Stimulated activated effector memory CD8-positive, alpha-beta T cell treated with anti-CD3 and anti-CD28 coated beads, Interleukin-12 subunit alpha, Interleukin-12 subunit beta, amount 100 ng/mL, for 72 hours (primary cell): ENCODE measurements around the gene KCNIP3.
"Not testable (repeated sequence)": the region's sequence is repeated elsewhere in the genome, so short reads cannot be mapped to it uniquely, and the experiment has no call there.

Experiments used
- ATAC-seq: fragments of 150-1000 bp; cut with Tn5 transposase; 2 replicates; pipeline ENCODE4 v1.10.0; 2021
- DNase-seq, 2 donors: peaks; one replicate each; pipeline ENCODE4 v3.0.0; 2021 to 2022; ENCODE audit warnings: low spot score in 2 of 2
- H3K27ac Mint-ChIP-seq: one replicate; pipeline ENCODE4 v1.8.0; 2022; ENCODE audit warnings: mild to moderate bottlenecking, mixed read lengths
- H3K36me3 Mint-ChIP-seq: one replicate; pipeline ENCODE4 v1.8.0; 2022; ENCODE audit warnings: mild to moderate bottlenecking, mixed read lengths
- H3K4me1 Mint-ChIP-seq: one replicate; pipeline ENCODE4 v1.8.0; 2022; ENCODE audit warnings: mixed read lengths
- H3K4me3 Mint-ChIP-seq: one replicate; pipeline ENCODE4 v1.8.0; 2022; ENCODE audit warnings: mild to moderate bottlenecking, mixed read lengths
- H3K9me3 Mint-ChIP-seq: one replicate; pipeline ENCODE4 v1.8.0; 2022; ENCODE audit warnings: mixed read lengths

Gene KCNIP3

GRCh38 chr2:95359031-95359430, 61.9 kb downstream of the KCNIP3 start:
- Mint-ChIP-seq H3K9me3 (no peaks in the 10 kb centered on the region), H3K27ac (no peak overlapping the region), H3K4me3 (no peak overlapping the region), H3K4me1 (no peaks in the 10 kb centered on the region), H3K36me3 (no peaks in the 10 kb centered on the region)
- DNase-seq (no peak), ATAC-seq (no peak)

GRCh38 chr2:95359501-95359930, 62.4 kb downstream of the KCNIP3 start:
- Mint-ChIP-seq H3K27ac (no peak overlapping the region), H3K4me3 (no peak overlapping the region), H3K4me1 (no peaks in the 10 kb centered on the region), H3K36me3 (no peaks in the 10 kb centered on the region), H3K9me3 (no peaks in the 10 kb centered on the region)
- ATAC-seq (no peak), DNase-seq (no peak)

GRCh38 chr2:95361216-95361980, 64.3 kb downstream of the KCNIP3 start:
- DNase-seq (no peak), ATAC-seq (no peak)
- Mint-ChIP-seq H3K4me1 (no peaks in the 10 kb centered on the region), H3K27ac (no peak overlapping the region), H3K4me3 (no peak overlapping the region), H3K9me3 (no peaks in the 10 kb centered on the region), H3K36me3 (no peaks in the 10 kb centered on the region)

GRCh38 chr2:95362486-95362885, 65.3 kb downstream of the KCNIP3 start:
- no peak for DNase-seq
- no peak overlapping the region for H3K27ac Mint-ChIP-seq
- no peak for ATAC-seq
- H3K36me3 Mint-ChIP-seq: no peaks in the 10 kb centered on the region
- no peaks in the 10 kb centered on the region for H3K4me1 Mint-ChIP-seq
- H3K4me3 Mint-ChIP-seq: no peak overlapping the region
- no peaks in the 10 kb centered on the region for H3K9me3 Mint-ChIP-seq

- Mint-ChIP-seq H3K27ac (no peak overlapping the region), H3K9me3 (peaks cover 3% of the 10 kb centered on the region), H3K4me3 (no peak overlapping the region), H3K36me3 (no peaks in the 10 kb centered on the region), H3K4me1 (no peaks in the 10 kb centered on the region)
- no peak for DNase-seq
- ATAC-seq: no peak
These were observed 69.4 kb downstream of the KCNIP3 start for GRCh38 chr2:95366514-95366913.

GRCh38 chr2:95372216-95372829, 75.2 kb downstream of the KCNIP3 start:
- Mint-ChIP-seq H3K4me1 (no peaks in the 10 kb centered on the region), H3K4me3 (no peak overlapping the region), H3K36me3 (no peaks in the 10 kb centered on the region), H3K9me3 (peaks cover 3% of the 10 kb centered on the region), H3K27ac (no peak overlapping the region)
- ATAC-seq: no peak
- no peak for DNase-seq

- H3K9me3 Mint-ChIP-seq: peaks cover 3% of the 10 kb centered on the region
- DNase-seq (no peak), ATAC-seq (no peak)
- no peaks in the 10 kb centered on the region for H3K4me1 Mint-ChIP-seq
- no peak overlapping the region for H3K27ac Mint-ChIP-seq
- H3K4me3 Mint-ChIP-seq: no peak overlapping the region
- H3K36me3 Mint-ChIP-seq: no peaks in the 10 kb centered on the region
These were observed 75.7 kb downstream of the KCNIP3 start for GRCh38 chr2:95372845-95373244.

GRCh38 chr2:95374029-95374428, 76.9 kb downstream of the KCNIP3 start:
- ATAC-seq (no peak), DNase-seq (no peak)
- no peaks in the 10 kb centered on the region for H3K4me1 Mint-ChIP-seq
- no peaks in the 10 kb centered on the region for H3K36me3 Mint-ChIP-seq
- H3K9me3 Mint-ChIP-seq: peaks cover 3% of the 10 kb centered on the region
- no peak overlapping the region for H3K4me3 Mint-ChIP-seq
- H3K27ac Mint-ChIP-seq: no peak overlapping the region

GRCh38 chr2:95374451-95374920, 77.3 kb downstream of the KCNIP3 start:
- H3K36me3 Mint-ChIP-seq: no peaks in the 10 kb centered on the region
- no peak for ATAC-seq
- H3K9me3 Mint-ChIP-seq: peaks cover 3% of the 10 kb centered on the region
- peaks cover 2% of the 10 kb centered on the region for H3K4me1 Mint-ChIP-seq
- H3K4me3 Mint-ChIP-seq: no peak overlapping the region
- no peak overlapping the region for H3K27ac Mint-ChIP-seq
- no peak for DNase-seq

- no peak overlapping the region for H3K4me3 Mint-ChIP-seq
- DNase-seq (no peak), ATAC-seq (no peak)
- peaks cover 7% of the 10 kb centered on the region for H3K4me1 Mint-ChIP-seq
- H3K27ac Mint-ChIP-seq: no peak overlapping the region
- no peaks in the 10 kb centered on the region for H3K36me3 Mint-ChIP-seq
- peaks cover 3% of the 10 kb centered on the region for H3K9me3 Mint-ChIP-seq
These were observed 77.8 kb downstream of the KCNIP3 start for GRCh38 chr2:95374921-95375471.

GRCh38 chr2:95375532-95376150, 78.5 kb downstream of the KCNIP3 start:
- DNase-seq (no peak), ATAC-seq (no peak)
- peaks cover 3% of the 10 kb centered on the region for H3K9me3 Mint-ChIP-seq
- H3K36me3 Mint-ChIP-seq: no peaks in the 10 kb centered on the region
- H3K4me3 Mint-ChIP-seq: no peak overlapping the region
- H3K4me1 Mint-ChIP-seq: peaks cover 10% of the 10 kb centered on the region
- no peak overlapping the region for H3K27ac Mint-ChIP-seq

- no peak for DNase-seq
- H3K4me1 Mint-ChIP-seq: peaks cover 10% of the 10 kb centered on the region
- H3K9me3 Mint-ChIP-seq: no peaks in the 10 kb centered on the region
- no peak overlapping the region for H3K27ac Mint-ChIP-seq
- H3K36me3 Mint-ChIP-seq: no peaks in the 10 kb centered on the region
- ATAC-seq: no peak
- no peak overlapping the region for H3K4me3 Mint-ChIP-seq
These were observed 79.4 kb downstream of the KCNIP3 start for GRCh38 chr2:95376311-95377215.

GRCh38 chr2:95377216-95378123, 80.3 kb downstream of the KCNIP3 start:
- Mint-ChIP-seq H3K4me1 (peaks cover 10% of the 10 kb centered on the region), H3K36me3 (no peaks in the 10 kb centered on the region), H3K27ac (no peak overlapping the region), H3K4me3 (no peak overlapping the region), H3K9me3 (no peaks in the 10 kb centered on the region)
- no peak for ATAC-seq
- no peak for DNase-seq

GRCh38 chr2:95378281-95378680, 81.1 kb downstream of the KCNIP3 start:
- not testable (repeated sequence) for H3K9me3 Mint-ChIP-seq, H3K36me3 Mint-ChIP-seq, DNase-seq, H3K4me3 Mint-ChIP-seq, ATAC-seq, H3K27ac Mint-ChIP-seq
- H3K4me1 Mint-ChIP-seq: peaks cover 10% of the 10 kb centered on the region
